Stomach (tissue), 9 donors: ENCODE results near the gene IL1RL2. TPM values are rescaled to one million over a fixed set of nuclear protein-coding genes. Genes with fewer than 3 reads are reported as not detected.

Source experiments
- DNase-seq, 2 donors: peaks; one replicate each; pipeline versions ENCODE4 v3.0.0 to v3.0.0-alpha.2; 2013 to 2019
- H3K27ac ChIP-seq, 5 donors: fragments of 200-600 bp in 4 of 5; sonication (generic) in 4 of 5; one replicate each; pipeline ENCODE4 v1.5.1; 2013 to 2019; ENCODE audit warnings: mild to moderate bottlenecking in 1 of 5, moderate library complexity in 1 of 5
- H3K27me3 ChIP-seq, 3 donors: fragments of 200-600 bp; sonication (generic); one replicate each; pipeline ENCODE4 v1.5.1; 2017 to 2019; ENCODE audit warnings: mixed run types in 1 of 3
- H3K36me3 ChIP-seq, 4 donors: fragments of 200-600 bp; sonication (generic); 1 replicate in 3 of 4; 2 replicates in 1 of 4; pipeline ENCODE4 v1.5.1; 2016 to 2019
- H3K4me1 ChIP-seq, 4 donors: fragments of 200-600 bp; sonication (generic); one replicate each; pipeline ENCODE4 v1.5.1; 2016 to 2019
- H3K4me3 ChIP-seq, 4 donors: fragments of 200-600 bp; sonication (generic) in 3 of 4; one replicate each; pipeline ENCODE4 v1.5.1; 2016 to 2019; ENCODE audit warnings: mild to moderate bottlenecking in 1 of 4
- H3K9me3 ChIP-seq, 4 donors: fragments of 200-600 bp; sonication (generic); one replicate each; pipeline ENCODE4 v1.5.1; 2016 to 2019
- CTCF ChIP-seq, 7 experiments: fragments of 450-650 bp in 4 of 7; fragments of 200-600 bp in 3 of 7; sonication (generic) in 3 of 7; IDR thresholded peaks; one replicate each; pipeline ENCODE4 v1.5.1; 2016 to 2019; ENCODE audit warnings: antibody characterized with exemption in 7 of 7, control low read depth in 2 of 7, mild to moderate bottlenecking in 1 of 7
- EP300 ChIP-seq: sonication (generic); formaldehyde crosslinking; IDR thresholded peaks from one replicate; pipeline ENCODE4 v1.6.1; 2017; ENCODE audit warnings: antibody characterized with exemption
- POLR2A ChIP-seq, 4 donors: fragments of 450-650 bp; IDR thresholded peaks; one replicate each; pipeline ENCODE4 v1.6.1; 2016; ENCODE audit warnings: antibody characterized with exemption in 4 of 4, control low read depth in 2 of 4, mild to moderate bottlenecking in 1 of 4, moderate library complexity in 1 of 4
- POLR2AphosphoS5 ChIP-seq, 3 donors: sonication (generic); formaldehyde crosslinking; IDR thresholded peaks; one replicate each; pipeline ENCODE4 v1.6.1; 2016; ENCODE audit warnings: antibody characterized with exemption in 3 of 3
- WGBS, 5 donors: extraction: QIAGEN DNeasy Blood & Tissue Kit in 3 of 5; methylation state at CpG; one replicate each; pipeline versions ENCODE4 v1.1.5 to v1.1.7; 2013 to 2018; 5-methylcytosine and 5-hydroxymethylcytosine counted together
- intact Hi-C: fragments of 100-400 bp; cut with DNase I; formaldehyde crosslinking; loops from one replicate; pipeline ENCODE4 v1.15.1; 2023; ENCODE audit warnings: low total_unique reads
- polyA plus RNA-seq, 3 donors: library from polyadenylated mRNA; stranded (reverse); fragments of 200-250 nt; gene quantifications; one replicate each; pipeline ENCODE4 v1.2.3, GENCODE V29; 2013
- total RNA-seq, 5 donors: library from RNA; depleted of rRNA; stranded (reverse); fragments of >200 nt; gene quantifications; one replicate each; pipeline versions ENCODE4 v1.1.0 to v1.2.3, GENCODE V29; 2014 to 2016
- donor health status: healthy with polysubstance abuse.
- donor health status: Bipolar disorder and iron deficiency.
- donor health status: healthy.

Gene IL1RL2
- total and polyA plus RNA-seq, 8 donors, result 0.61 to 4.3 (median 2.4) TPM; not detected in 2

- peak in 4 of 7 experiments; percentile 29 to 51 (median 35) for TF ChIP-seq CTCF (IDR thresholded peaks at IDR 0.05)
- TF ChIP-seq POLR2AphosphoS5 (IDR thresholded peaks at IDR 0.05), result no peak
- TF ChIP-seq EP300, result no peak
- Histone ChIP-seq H3K27me3 (no peaks in the 10 kb centered on the region), H3K4me1 (peaks cover 6 to 27% (median 12%) of the 10 kb centered on the region in 4 donors), H3K36me3 (no peaks in the 10 kb centered on the region), H3K4me3 (no peak overlapping the region), H3K9me3 (no peaks in the 10 kb centered on the region), H3K27ac (no peak overlapping the region)
- WGBS, 5 donors, result 5 to 16% (median 6%) methylated on average over 2 of the region's 2 CpGs
- intact Hi-C loops, result loop anchor here (10.0 kb wide), 1 partner anchor 49 kb away; no protein-coding TSS in a partner anchor
- DNase-seq, result peak in 1 of 2 donors; percentile 35
These were observed 1.5 kb upstream of the IL1RL2 start for GRCh38 chr2:102185347-102185746.

GRCh38 chr2:102187496-102188150 lies 800 bp downstream of the IL1RL2 start:
- TF ChIP-seq CTCF (IDR thresholded peaks at IDR 0.05), result peak in 5 of 7 experiments; percentile 22 to 29 (median 24)
- no peak for TF ChIP-seq POLR2A (IDR thresholded peaks at IDR 0.05)
- TF ChIP-seq EP300, result no peak
- peak in 2 of 3 donors; percentile 9 to 13 for TF ChIP-seq POLR2AphosphoS5 (IDR thresholded peaks at IDR 0.05)
- peak; percentile 49 to 77 for DNase-seq
- intact Hi-C loops, result loop anchor here (10.0 kb wide), 1 partner anchor 47 kb away; no protein-coding TSS in a partner anchor
- no peaks in the 10 kb centered on the region for H3K9me3 ChIP-seq
- no peaks in the 10 kb centered on the region for H3K27me3 ChIP-seq
- H3K27ac ChIP-seq, result peak overlapping the region; percentile 34 to 82 (median 62)
- H3K4me1 ChIP-seq, result peaks cover 6 to 19% (median 14%) of the 10 kb centered on the region in 4 donors
- peak overlapping the region; percentile 53 to 56 (median 55) for H3K4me3 ChIP-seq
- whole genome bisulfite sequencing, 5 donors, result 3 to 8% (median 6%) methylated on average over 36 to 50 of the region's 50 CpGs
- H3K36me3 ChIP-seq, result no peaks in the 10 kb centered on the region

GRCh38 chr2:102190430-102191107 lies 3.7 kb downstream of the IL1RL2 start:
- no peaks in the 10 kb centered on the region for H3K9me3 ChIP-seq
- DNase-seq, result peak in 1 of 2 donors; percentile 78
- intact Hi-C loops, result no loop called here
- no peaks in the 10 kb centered on the region for H3K36me3 ChIP-seq
- H3K4me3 ChIP-seq, result no peak overlapping the region
- no peak for TF ChIP-seq EP300
- no peak for TF ChIP-seq POLR2AphosphoS5 (IDR thresholded peaks at IDR 0.05)
- TF ChIP-seq POLR2A (IDR thresholded peaks at IDR 0.05), result no peak
- TF ChIP-seq CTCF (IDR thresholded peaks at IDR 0.05), result no peak
- H3K4me1 ChIP-seq, result peaks cover 6 to 19% (median 14%) of the 10 kb centered on the region in 4 donors
- WGBS, 5 donors, result 61 to 73% (median 67%) methylated on average over 10 of the region's 10 CpGs
- H3K27me3 ChIP-seq, result no peaks in the 10 kb centered on the region
- no peak overlapping the region for H3K27ac ChIP-seq

GRCh38 chr2:102191501-102191900 lies 4.7 kb downstream of the IL1RL2 start:
- WGBS, 5 donors, result 91 to 100% (median 98%) methylated on average over 1 of the region's 1 CpG
- Histone ChIP-seq H3K4me1 (peaks cover 6 to 19% (median 13%) of the 10 kb centered on the region in 4 donors), H3K27me3 (no peaks in the 10 kb centered on the region), H3K9me3 (no peaks in the 10 kb centered on the region), H3K27ac (no peak overlapping the region), H3K36me3 (no peaks in the 10 kb centered on the region), H3K4me3 (no peak overlapping the region)
- no peak for TF ChIP-seq EP300
- no peak for TF ChIP-seq POLR2AphosphoS5 (IDR thresholded peaks at IDR 0.05)
- no peak for TF ChIP-seq POLR2A (IDR thresholded peaks at IDR 0.05)
- no peak for TF ChIP-seq CTCF (IDR thresholded peaks at IDR 0.05)
- intact Hi-C loops, result no loop called here
- no peak for DNase-seq
